ENCODE measurements around the gene SMURF2. TPM values are rescaled to one million over a fixed set of nuclear protein-coding genes. Genes with fewer than 3 reads are reported as not detected.
A peak's percentile ranks its signal among the peaks of the same experiment; 100 is the strongest.

Gene SMURF2
- total RNA-seq, 1 donor = 90.5 TPM

- Histone ChIP-seq H3K4me1 (ENCODE audit: insufficient read depth, low read length) (peaks cover 60% of the 10 kb centered on the region), H3K4me2 (ENCODE audit: insufficient read depth, low read length) (peak within 1 kb of the TSS; percentile 98), H3K79me2 (ENCODE audit: insufficient read depth, low read length) (peaks cover 52% of the 10 kb centered on the region)
Observed at GRCh38 chr17:64496786-64497564, 165.1 kb downstream of the SMURF2 start, which contains the start of gene POLG2. Gene POLG2, minus strand, starts transcription at chr17:64497054. Its CDS starts 86 bp downstream, at chr17:64496968.

DNA sequence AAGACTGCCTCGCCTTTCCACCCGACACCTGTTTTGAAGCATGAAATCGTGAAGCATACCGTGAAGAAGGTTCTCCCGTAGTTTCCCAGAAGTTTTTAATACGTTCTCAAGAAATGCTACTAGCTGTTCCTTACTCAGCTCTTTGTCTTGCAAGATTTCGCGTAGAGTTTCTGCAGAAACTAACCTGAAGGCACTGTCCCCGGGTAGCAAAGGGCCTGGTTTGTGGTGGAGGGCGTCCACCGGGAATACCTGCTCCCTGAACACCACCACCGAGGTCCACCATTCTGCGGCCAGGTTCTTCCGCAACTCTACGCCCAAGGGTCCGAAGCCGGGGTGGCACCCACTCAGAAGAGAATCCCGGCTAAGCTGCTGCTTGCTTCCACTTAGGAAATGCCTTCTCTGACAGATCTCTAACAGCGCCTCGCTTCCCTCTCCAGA lies 165.7 kb downstream of the SMURF2 start:
- Histone ChIP-seq H3K36me3 (ENCODE audit: insufficient read depth, low read length) (peaks cover 46% of the 10 kb centered on the region), H2AFZ (ENCODE audit: low read length) (peak overlapping the region; percentile 66), H3K9me3 (ENCODE audit: low read depth, low read length) (no peaks in the 10 kb centered on the region), H3K4me2 (ENCODE audit: insufficient read depth, low read length) (peak overlapping the region; percentile 98), H3K27me3 (ENCODE audit: insufficient read depth, low read length) (no peaks in the 10 kb centered on the region), H3K4me1 (ENCODE audit: insufficient read depth, low read length) (peaks cover 54% of the 10 kb centered on the region), H3K27ac (ENCODE audit: low read depth, low read length) (peak overlapping the region; percentile 61), H4K20me1 (ENCODE audit: insufficient read depth, low read length) (peaks cover 34% of the 10 kb centered on the region), H3K4me3 (ENCODE audit: insufficient read depth, low read length) (peak overlapping the region; percentile 83), H3K79me2 (ENCODE audit: insufficient read depth, low read length) (peaks cover 46% of the 10 kb centered on the region)
- TF ChIP-seq, protein P1, sequence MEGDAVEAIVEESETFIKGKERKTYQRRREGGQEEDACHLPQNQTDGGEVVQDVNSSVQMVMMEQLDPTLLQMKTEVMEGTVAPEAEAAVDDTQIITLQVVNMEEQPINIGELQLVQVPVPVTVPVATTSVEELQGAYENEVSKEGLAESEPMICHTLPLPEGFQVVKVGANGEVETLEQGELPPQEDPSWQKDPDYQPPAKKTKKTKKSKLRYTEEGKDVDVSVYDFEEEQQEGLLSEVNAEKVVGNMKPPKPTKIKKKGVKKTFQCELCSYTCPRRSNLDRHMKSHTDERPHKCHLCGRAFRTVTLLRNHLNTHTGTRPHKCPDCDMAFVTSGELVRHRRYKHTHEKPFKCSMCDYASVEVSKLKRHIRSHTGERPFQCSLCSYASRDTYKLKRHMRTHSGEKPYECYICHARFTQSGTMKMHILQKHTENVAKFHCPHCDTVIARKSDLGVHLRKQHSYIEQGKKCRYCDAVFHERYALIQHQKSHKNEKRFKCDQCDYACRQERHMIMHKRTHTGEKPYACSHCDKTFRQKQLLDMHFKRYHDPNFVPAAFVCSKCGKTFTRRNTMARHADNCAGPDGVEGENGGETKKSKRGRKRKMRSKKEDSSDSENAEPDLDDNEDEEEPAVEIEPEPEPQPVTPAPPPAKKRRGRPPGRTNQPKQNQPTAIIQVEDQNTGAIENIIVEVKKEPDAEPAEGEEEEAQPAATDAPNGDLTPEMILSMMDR (IDR thresholded peaks at IDR 0.05; ENCODE audit: extremely low read depth, low read depth, low read length) = no peak
- DNase-seq (ENCODE audit: insufficient read length, low spot score, missing footprints) = peak; percentile 72

More at GRCh38 chr17:64496786-64497564, 165.1 kb downstream of the SMURF2 start, which contains the start of gene POLG2:
- Histone ChIP-seq H3K36me3 (ENCODE audit: insufficient read depth, low read length) (peaks cover 52% of the 10 kb centered on the region), H3K4me3 (ENCODE audit: insufficient read depth, low read length) (peak within 1 kb of the TSS; percentile 83), H3K27ac (ENCODE audit: low read depth, low read length) (peak within 1 kb of the TSS; percentile 61), H2AFZ (ENCODE audit: low read length) (peak within 1 kb of the TSS; percentile 66), H3K9me3 (ENCODE audit: low read depth, low read length) (no peaks in the 10 kb centered on the region), H4K20me1 (ENCODE audit: insufficient read depth, low read length) (peaks cover 40% of the 10 kb centered on the region), H3K27me3 (ENCODE audit: insufficient read depth, low read length) (no peaks in the 10 kb centered on the region)
- TF ChIP-seq, protein P1 (IDR thresholded peaks at IDR 0.05; ENCODE audit: extremely low read depth, low read depth, low read length) = peak; percentile 52
- peak; percentile 94 for DNase-seq (ENCODE audit: insufficient read length, low spot score, missing footprints)

Small RNA genes lying within 50 kb of the gene (small RNA-seq; reads per million reads assigned to genes)
- gene AC009994.1 = not detected

Other genes with a start within 250 kb of the SMURF2 start
- gene MILR1, start 213.2 kb downstream of the SMURF2 start, total RNA-seq = 12.3 and 27.7 TPM in 2 replicates
- gene POLG2, start 165.3 kb downstream of the SMURF2 start, total RNA-seq = 7.2 and 7.7 TPM in 2 replicates
- 291 and 309 TPM in 2 replicates for gene DDX5, start 156.0 kb downstream of the SMURF2 start, total RNA-seq
- gene CEP95, start 155.3 kb downstream of the SMURF2 start, total RNA-seq = 47.4 and 48.9 TPM in 2 replicates